ENCODE measurements around the gene PIEZO2.

Gene PIEZO2

GRCh38 chr18:10893196-10893595 is 256.2 kb downstream of the PIEZO2 start:
- POLR2A ChIA-PET = no interaction called here

GRCh38 chr18:10892786-10893185 is 256.6 kb downstream of the PIEZO2 start:
- no peaks in the 10 kb centered on the region for H3K9me3 ChIP-seq (ENCODE audit: control insufficient read depth, insufficient read depth, low read depth, low read length)
- H3K27ac ChIP-seq (ENCODE audit: extremely low read depth, low read depth, low read length) = no peak overlapping the region
- H3K36me3 ChIP-seq (ENCODE audit: control insufficient read depth in 2 of 2, insufficient read depth in 1 of 2, low read length in 2 of 2) = no peaks in the 10 kb centered on the region
- H3K4me3 ChIP-seq (ENCODE audit: low read depth, low read length) = no peak overlapping the region
- 0 out of 2 replicates have a peak, but pooled peaks cover 2% of the 10 kb centered on the region for H3K4me1 ChIP-seq (ENCODE audit: control insufficient read depth, insufficient read depth, low read length)
- CTCF ChIA-PET = interaction anchor here (0.7 kb wide), 1 partner anchor 38 kb away, joined by 3 read pairs; no protein-coding TSS in a partner anchor
- POLR2A ChIA-PET = no interaction called here
- TF ChIP-seq ZSCAN5A (tag by site-specific recombination; IDR thresholded peaks at IDR 0.05) (no peak), ZNF2 (tag by site-specific recombination; IDR thresholded peaks at IDR 0.05) (no peak), ZNF830 (tag by site-specific recombination; IDR thresholded peaks at IDR 0.05; ENCODE audit: low read depth) (no peak), TSHZ1 (tag by site-specific recombination; IDR thresholded peaks at IDR 0.05; ENCODE audit: borderline replicate concordance) (no peak), ZNF146 (tag by site-specific recombination; IDR thresholded peaks at IDR 0.05) (no peak), PRDM10 (tag by site-specific recombination; IDR thresholded peaks at IDR 0.05) (no peak), ZNF366 (tag by site-specific recombination; conservative IDR thresholded peaks at IDR 0.05) (no peak), YY1 (tag by site-specific recombination; IDR thresholded peaks at IDR 0.05) (no peak), MEIS1 (CRISPR knock-in tag; IDR thresholded peaks at IDR 0.05; ENCODE audit: borderline replicate concordance) (no peak)

More at GRCh38 chr18:10893196-10893595, 256.2 kb downstream of the PIEZO2 start:
- H3K36me3 ChIP-seq (ENCODE audit: control insufficient read depth in 2 of 2, insufficient read depth in 1 of 2, low read length in 2 of 2) = no peaks in the 10 kb centered on the region
- CTCF ChIA-PET = interaction anchor here (0.7 to 1.0 kb wide), 2 partner anchors 15 to 39 kb away, joined by 3 read pairs; no protein-coding TSS in a partner anchor
- H3K9me3 ChIP-seq (ENCODE audit: control insufficient read depth, insufficient read depth, low read depth, low read length) = no peaks in the 10 kb centered on the region
- H3K27ac ChIP-seq (ENCODE audit: extremely low read depth, low read depth, low read length) = no peak overlapping the region
- H3K4me3 ChIP-seq (ENCODE audit: low read depth, low read length) = no peak overlapping the region
- 0 out of 2 replicates have a peak, but pooled peaks cover 2% of the 10 kb centered on the region for H3K4me1 ChIP-seq (ENCODE audit: control insufficient read depth, insufficient read depth, low read length)
- no peak for TF ChIP-seq ZNF398 (tag by site-specific recombination; IDR thresholded peaks at IDR 0.05)
- no peak for TF ChIP-seq SP2 (tag by site-specific recombination; IDR thresholded peaks at IDR 0.05)
- TF ChIP-seq ZNF2 (tag by site-specific recombination; IDR thresholded peaks at IDR 0.05) = no peak
- TF ChIP-seq IKZF3 (tag by site-specific recombination; IDR thresholded peaks at IDR 0.05) = no peak
- no peak for TF ChIP-seq ZNF548 (tag by site-specific recombination; IDR thresholded peaks at IDR 0.05)
- no peak for TF ChIP-seq GFI1B (tag by site-specific recombination; IDR thresholded peaks at IDR 0.05)
- TF ChIP-seq REST (tag by site-specific recombination; IDR thresholded peaks at IDR 0.05) = no peak
- TF ChIP-seq YY1 (tag by site-specific recombination; IDR thresholded peaks at IDR 0.05) = no peak
- TF ChIP-seq ZNF768 (tag by site-specific recombination; IDR thresholded peaks at IDR 0.05) = no peak
- TF ChIP-seq ZNF391 (tag by site-specific recombination; IDR thresholded peaks at IDR 0.05; ENCODE audit: borderline replicate concordance, low read depth) = no peak
- TF ChIP-seq ZNF274 (IDR thresholded peaks at IDR 0.05; ENCODE audit: low read length) = no peak
- no peak for TF ChIP-seq ZNF274 (tag by site-specific recombination; IDR thresholded peaks at IDR 0.05; ENCODE audit: borderline replicate concordance)
